ENCODE data around the gene ALKBH5. TPM values are rescaled to one million over a fixed set of nuclear protein-coding genes. Genes with fewer than 3 reads are reported as not detected.

The ALKBH5 gene
- total RNA-seq, 1 experiment from 2014 or later, result 119 TPM

- Histone ChIP-seq H3K9me3 (ENCODE audit: low read depth, low read length, poor library complexity, severe bottlenecking) (no peaks in the 10 kb centered on the region), H3K27me3 (replicated peaks; ENCODE audit: insufficient read depth, low read depth, low read length, poor library complexity) (no peaks in the 10 kb centered on the region), H3K36me3 (ENCODE audit: insufficient read depth, low read length, poor library complexity, severe bottlenecking) (peaks cover 14% of the 10 kb centered on the region), H3K27ac (ENCODE audit: low read depth, low read length, poor library complexity, severe bottlenecking) (peak overlapping the region; percentile 98), H3K4me1 (ENCODE audit: insufficient read depth, low read length, poor library complexity, severe bottlenecking) (peaks cover 30% of the 10 kb centered on the region), H3K4me3 (ENCODE audit: low read depth, low read length, poor library complexity, severe bottlenecking) (peak overlapping the region; percentile 92)
- CTCF ChIA-PET, result no interaction called here
- no TSS peak for BruUV-seq (replicated peaks)
- TF ChIP-seq EZH2 (IDR thresholded peaks at IDR 0.05; ENCODE audit: borderline replicate concordance, low read depth, low read length, poor library complexity, severe bottlenecking) (no peak), CTCF (conservative IDR thresholded peaks at IDR 0.05; ENCODE audit: low read depth, low read length) (no peak)
- no peak for DNase-seq (ENCODE audit: low spot score)
- POLR2A ChIA-PET (ENCODE audit: low non-redundant PET), result no interaction called here
- intact Hi-C loops (cut with micrococcal nuclease; ENCODE audit: unreplicated experiment), result no loop called here
Measured at GRCh38 chr17:18186627-18186982, 3.0 kb downstream of the ALKBH5 start.

- BruUV-seq (replicated peaks), result no TSS peak
- peaks cover 27% of the 10 kb centered on the region for H3K4me1 ChIP-seq (ENCODE audit: insufficient read depth, low read length, poor library complexity, severe bottlenecking)
- TF ChIP-seq CTCF (conservative IDR thresholded peaks at IDR 0.05; ENCODE audit: low read depth, low read length) (no peak), EZH2 (IDR thresholded peaks at IDR 0.05; ENCODE audit: borderline replicate concordance, low read depth, low read length, poor library complexity, severe bottlenecking) (no peak)
- H3K27ac ChIP-seq (ENCODE audit: low read depth, low read length, poor library complexity, severe bottlenecking), result peak overlapping the region; percentile 98
- H3K27me3 ChIP-seq (replicated peaks; ENCODE audit: insufficient read depth, low read depth, low read length, poor library complexity), result no peaks in the 10 kb centered on the region
- ChIA-PET POLR2A (ENCODE audit: low non-redundant PET) (no interaction called here), CTCF (no interaction called here)
- peaks cover 14% of the 10 kb centered on the region for H3K36me3 ChIP-seq (ENCODE audit: insufficient read depth, low read length, poor library complexity, severe bottlenecking)
- no peak for DNase-seq (ENCODE audit: low spot score)
- intact Hi-C loops (cut with micrococcal nuclease; ENCODE audit: unreplicated experiment), result no loop called here
- peak overlapping the region; percentile 92 for H3K4me3 ChIP-seq (ENCODE audit: low read depth, low read length, poor library complexity, severe bottlenecking)
- H3K9me3 ChIP-seq (ENCODE audit: low read depth, low read length, poor library complexity, severe bottlenecking), result no peaks in the 10 kb centered on the region
Measured at GRCh38 chr17:18187226-18187625, 3.6 kb downstream of the ALKBH5 start.

GRCh38 chr17:18187821-18188761, 4.5 kb downstream of the ALKBH5 start:
- Histone ChIP-seq H3K9me3 (ENCODE audit: low read depth, low read length, poor library complexity, severe bottlenecking) (no peaks in the 10 kb centered on the region), H3K4me1 (ENCODE audit: insufficient read depth, low read length, poor library complexity, severe bottlenecking) (peaks cover 24% of the 10 kb centered on the region), H3K36me3 (ENCODE audit: insufficient read depth, low read length, poor library complexity, severe bottlenecking) (peaks cover 19% of the 10 kb centered on the region), H3K27me3 (replicated peaks; ENCODE audit: insufficient read depth, low read depth, low read length, poor library complexity) (no peaks in the 10 kb centered on the region), H3K27ac (ENCODE audit: low read depth, low read length, poor library complexity, severe bottlenecking) (no peak overlapping the region), H3K4me3 (ENCODE audit: low read depth, low read length, poor library complexity, severe bottlenecking) (peak overlapping the region; percentile 92)
- CTCF ChIA-PET, result no interaction called here
- POLR2A ChIA-PET (ENCODE audit: low non-redundant PET), result no interaction called here
- TF ChIP-seq CTCF (conservative IDR thresholded peaks at IDR 0.05; ENCODE audit: low read depth, low read length) (no peak), EZH2 (IDR thresholded peaks at IDR 0.05; ENCODE audit: borderline replicate concordance, low read depth, low read length, poor library complexity, severe bottlenecking) (no peak)
- intact Hi-C loops (cut with micrococcal nuclease; ENCODE audit: unreplicated experiment), result no loop called here
- no peak for DNase-seq (ENCODE audit: low spot score)
- BruUV-seq (replicated peaks), result no TSS peak

Data from A673 (cell line).